Osteocyte (in vitro differentiated cells): ENCODE data around the gene PCSK2. TPM values are rescaled to one million over a fixed set of nuclear protein-coding genes. Genes with fewer than 3 reads are reported as not detected.

Experiments used
- DNase-seq: peaks from one replicate; pipeline ENCODE4 v3.0.0; 2021; ENCODE audit warnings: mixed read lengths; ENCODE audit not compliant: unreplicated experiment; ENCODE audit errors: extremely low spot score
- H3K27ac Mint-ChIP-seq: one replicate; pipeline ENCODE4 v1.8.0; 2021; ENCODE audit warnings: mild to moderate bottlenecking, mixed read lengths; ENCODE audit not compliant: unreplicated experiment
- H3K27me3 Mint-ChIP-seq: one replicate; pipeline ENCODE4 v1.8.0; 2021; ENCODE audit warnings: mixed read lengths; ENCODE audit not compliant: unreplicated experiment
- H3K36me3 Mint-ChIP-seq: one replicate; pipeline ENCODE4 v1.8.0; 2021; ENCODE audit warnings: mixed read lengths; ENCODE audit not compliant: unreplicated experiment
- H3K4me1 Mint-ChIP-seq: one replicate; pipeline ENCODE4 v1.8.0; 2021; ENCODE audit warnings: mixed read lengths; ENCODE audit not compliant: unreplicated experiment
- H3K4me3 Mint-ChIP-seq: one replicate; pipeline ENCODE4 v1.8.0; 2021; ENCODE audit warnings: mild to moderate bottlenecking, moderate library complexity, mixed read lengths; ENCODE audit not compliant: unreplicated experiment
- H3K9me3 Mint-ChIP-seq: one replicate; pipeline ENCODE4 v1.8.0; 2021; ENCODE audit warnings: mixed read lengths; ENCODE audit not compliant: unreplicated experiment
- CTCF ChIP-seq: fragments of 200-600 bp; sonication (generic); IDR thresholded peaks from 2 replicates; pipeline ENCODE4 v1.5.0; 2021; ENCODE audit warnings: antibody characterized with exemption, mild to moderate bottlenecking, moderate library complexity
- total RNA-seq: library from RNA; stranded (reverse); gene quantifications from 2 replicates; pipeline ENCODE4 v1.2.1, GENCODE V29; 2021

Gene PCSK2
- total RNA-seq, 1 donor from 2014 or later: not detected

- no peaks in the 10 kb centered on the region for H3K36me3 Mint-ChIP-seq
- H3K27ac Mint-ChIP-seq: no peak overlapping the region
- no peak for TF ChIP-seq CTCF
- no peak for DNase-seq
- H3K27me3 Mint-ChIP-seq: no peaks in the 10 kb centered on the region
- no peak overlapping the region for H3K4me3 Mint-ChIP-seq
- peaks cover 11% of the 10 kb centered on the region for H3K4me1 Mint-ChIP-seq
- no peaks in the 10 kb centered on the region for H3K9me3 Mint-ChIP-seq
Measured at GRCh38 chr20:17525132-17525531, 298.3 kb downstream of the PCSK2 start.

GRCh38 chr20:17525650-17526049 lies 298.8 kb downstream of the PCSK2 start:
- Mint-ChIP-seq H3K27ac (no peak overlapping the region), H3K4me1 (peaks cover 12% of the 10 kb centered on the region), H3K9me3 (no peaks in the 10 kb centered on the region), H3K27me3 (no peaks in the 10 kb centered on the region), H3K36me3 (no peaks in the 10 kb centered on the region), H3K4me3 (no peak overlapping the region)
- no peak for DNase-seq
- no peak for TF ChIP-seq CTCF

DNA sequence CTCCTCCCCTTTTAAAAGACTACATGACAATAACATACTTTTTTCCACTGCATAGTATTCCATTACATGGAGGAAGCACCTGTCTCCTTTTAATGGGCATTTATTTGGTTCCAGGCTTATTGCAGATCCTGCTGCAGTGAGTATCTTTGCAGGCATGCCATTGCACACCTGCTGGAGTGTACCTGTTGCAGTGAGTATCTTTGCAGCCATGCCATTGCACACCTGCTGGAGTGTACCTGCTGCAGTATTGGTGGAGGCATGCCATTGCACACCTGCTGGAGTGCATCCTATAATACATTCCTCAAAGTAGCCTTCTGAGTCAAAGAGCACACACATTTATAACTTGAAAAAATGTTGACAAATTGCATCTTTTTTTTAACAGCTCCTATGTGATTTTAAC lies 302.7 kb downstream of the PCSK2 start:
- Mint-ChIP-seq H3K4me1 (peaks cover 22% of the 10 kb centered on the region), H3K27me3 (no peaks in the 10 kb centered on the region), H3K36me3 (no peaks in the 10 kb centered on the region), H3K4me3 (no peak overlapping the region), H3K9me3 (no peaks in the 10 kb centered on the region), H3K27ac (no peak overlapping the region)
- no peak for DNase-seq
- no peak for TF ChIP-seq CTCF

DNA sequence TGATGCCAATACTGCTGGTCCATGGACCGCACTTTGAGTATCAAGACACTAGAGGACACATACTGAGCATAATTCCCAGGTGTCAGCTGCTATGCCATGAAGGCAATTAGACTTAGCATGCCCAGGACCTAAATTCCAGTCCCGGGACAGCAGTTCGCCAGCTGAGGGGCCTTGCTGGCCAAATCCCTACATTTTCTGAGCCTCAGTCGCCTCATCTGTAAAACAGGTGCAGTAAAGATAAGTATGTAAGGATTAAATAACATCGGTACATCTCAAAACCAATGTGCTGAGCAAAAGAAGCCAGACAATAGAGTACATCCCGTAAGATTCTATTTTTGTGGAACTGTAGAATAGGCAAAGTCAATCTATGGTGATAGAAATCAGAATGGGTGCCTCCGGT lies 303.3 kb downstream of the PCSK2 start:
- TF ChIP-seq CTCF: no peak
- no peak for DNase-seq

DNA sequence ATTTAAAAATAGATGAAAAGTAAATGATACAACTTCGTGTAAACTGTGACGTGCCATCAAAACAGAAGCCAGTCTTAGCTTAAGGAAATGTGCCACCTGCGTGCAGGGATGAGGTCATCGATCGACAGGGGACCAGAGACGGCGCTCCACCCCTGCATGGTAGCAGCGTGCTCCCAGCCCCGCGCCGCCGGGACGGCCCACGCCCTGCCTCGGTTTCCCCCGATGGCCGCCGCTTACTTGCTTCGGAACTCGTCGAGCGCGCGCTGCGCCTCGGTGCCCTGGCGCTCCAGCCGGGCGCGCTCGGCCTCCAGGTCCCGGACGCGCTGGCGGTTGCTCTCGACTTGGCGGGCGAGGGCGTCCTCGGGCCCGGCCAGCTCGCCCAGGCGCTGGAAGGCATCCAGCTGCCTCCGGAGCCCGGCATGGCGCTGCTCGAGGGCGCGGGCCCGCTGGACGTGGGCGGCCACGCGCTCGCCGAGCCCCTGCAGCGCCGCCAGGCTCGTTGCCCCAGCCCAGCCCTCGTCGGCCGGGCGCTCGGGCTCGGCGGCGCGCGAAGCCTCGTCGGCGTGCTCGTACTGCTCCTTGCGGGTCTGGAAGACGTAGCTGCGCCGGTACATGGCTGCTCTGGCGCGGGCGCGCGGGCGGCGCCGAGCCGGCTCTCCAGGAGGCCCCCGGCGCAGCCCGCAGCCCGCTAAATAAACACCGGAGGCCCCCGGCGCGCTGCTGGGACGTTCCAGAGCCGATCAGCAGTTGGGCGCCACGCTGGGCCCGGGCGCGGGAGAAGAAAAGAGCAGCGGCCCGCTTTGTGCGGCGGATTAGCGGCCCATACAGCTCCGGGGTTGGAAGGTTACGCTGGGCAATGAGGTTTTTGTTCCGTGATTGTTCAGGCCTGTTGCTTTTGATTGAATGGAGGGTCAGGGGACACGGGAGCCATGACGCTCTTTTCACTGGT lies 304.1 kb downstream of the PCSK2 start, which contains the start of gene BFSP1:
Gene BFSP1 (minus strand): TSS at position 664 of the 949 bp plus-strand sequence. CDS start 50 bp downstream, at position 614.
- Mint-ChIP-seq H3K27me3 (no peaks in the 10 kb centered on the region), H3K4me1 (peaks cover 22% of the 10 kb centered on the region), H3K9me3 (no peaks in the 10 kb centered on the region), H3K27ac (peak within 1 kb of the TSS; percentile 95), H3K36me3 (no peaks in the 10 kb centered on the region), H3K4me3 (peak within 1 kb of the TSS; percentile 80)
- TF ChIP-seq CTCF: peak; percentile 12
- DNase-seq: peak; percentile 89

More for the DNA sequence above, 303.3 kb downstream of the PCSK2 start:
- Mint-ChIP-seq H3K27ac (peak overlapping the region; percentile 58), H3K36me3 (no peaks in the 10 kb centered on the region), H3K4me3 (peak overlapping the region; percentile 61), H3K4me1 (peaks cover 22% of the 10 kb centered on the region), H3K9me3 (no peaks in the 10 kb centered on the region), H3K27me3 (no peaks in the 10 kb centered on the region)
